ENCODE measurements around the gene PEAK1.

The PEAK1 gene

DNA sequence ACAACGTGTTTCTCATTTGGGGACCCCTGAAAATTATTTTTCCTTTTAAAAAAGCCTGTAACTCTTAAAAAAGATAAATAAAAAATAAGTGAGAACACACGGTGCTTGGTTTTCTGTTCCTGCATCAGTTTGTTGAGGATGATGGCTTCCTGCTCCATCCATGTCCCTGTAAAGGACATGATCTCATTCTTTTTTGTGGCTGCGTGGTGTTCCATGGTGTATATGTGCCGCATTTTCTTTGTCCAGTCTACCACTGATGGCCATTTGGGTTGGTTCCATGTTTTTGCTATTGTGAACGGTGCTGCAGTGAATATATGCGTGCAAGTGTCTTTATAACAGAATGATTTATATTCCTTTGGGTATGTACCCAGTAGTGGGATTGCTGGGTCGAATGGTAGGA is 351.3 kb downstream of the PEAK1 start:
- no peak for TF ChIP-seq ZNF433 (tag by site-specific recombination; IDR thresholded peaks at IDR 0.05; ENCODE audit: low read depth)
- TF ChIP-seq KLF1 (tag by site-specific recombination; IDR thresholded peaks at IDR 0.05), result no peak
- TF ChIP-seq, protein P1, sequence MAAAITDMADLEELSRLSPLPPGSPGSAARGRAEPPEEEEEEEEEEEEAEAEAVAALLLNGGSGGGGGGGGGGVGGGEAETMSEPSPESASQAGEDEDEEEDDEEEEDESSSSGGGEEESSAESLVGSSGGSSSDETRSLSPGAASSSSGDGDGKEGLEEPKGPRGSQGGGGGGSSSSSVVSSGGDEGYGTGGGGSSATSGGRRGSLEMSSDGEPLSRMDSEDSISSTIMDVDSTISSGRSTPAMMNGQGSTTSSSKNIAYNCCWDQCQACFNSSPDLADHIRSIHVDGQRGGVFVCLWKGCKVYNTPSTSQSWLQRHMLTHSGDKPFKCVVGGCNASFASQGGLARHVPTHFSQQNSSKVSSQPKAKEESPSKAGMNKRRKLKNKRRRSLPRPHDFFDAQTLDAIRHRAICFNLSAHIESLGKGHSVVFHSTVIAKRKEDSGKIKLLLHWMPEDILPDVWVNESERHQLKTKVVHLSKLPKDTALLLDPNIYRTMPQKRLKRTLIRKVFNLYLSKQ (tag by site-specific recombination; IDR thresholded peaks at IDR 0.05; ENCODE audit: borderline replicate concordance), result no peak
- TF ChIP-seq ZNF610 (tag by site-specific recombination; IDR thresholded peaks at IDR 0.05; ENCODE audit: borderline replicate concordance), result no peak
- TF ChIP-seq ZNF184 (tag by site-specific recombination; IDR thresholded peaks at IDR 0.05), result no peak
- TF ChIP-seq ZNF404 (tag by site-specific recombination; IDR thresholded peaks at IDR 0.05), result no peak
- peak; percentile 99 for TF ChIP-seq ZNF146 (tag by site-specific recombination; IDR thresholded peaks at IDR 0.05)
- no peak for TF ChIP-seq EGR2 (tag by site-specific recombination; IDR thresholded peaks at IDR 0.05; ENCODE audit: low read depth)
- ChIA-PET POLR2A (no interaction called here), CTCF (interaction anchor here (0.5 to 0.8 kb wide), 5 partner anchors 17 to 379 kb away, joined by 3 to 9 read pairs (median 3); no protein-coding TSS in a partner anchor)
- Histone ChIP-seq H3K4me3 (ENCODE audit: low read depth, low read length) (no peak overlapping the region), H3K4me1 (ENCODE audit: control insufficient read depth, insufficient read depth, low read length) (peaks cover 44% of the 10 kb centered on the region), H3K27ac (ENCODE audit: extremely low read depth, low read depth, low read length) (peak overlapping the region; percentile 78), H3K36me3 (ENCODE audit: control insufficient read depth in 2 of 2, insufficient read depth in 1 of 2, low read length in 2 of 2) (peaks cover 5 to 8% of the 10 kb centered on the region in 2 experiments; a peak in 2 of 3 replicates), H3K9me3 (ENCODE audit: control insufficient read depth, insufficient read depth, low read depth, low read length) (no peaks in the 10 kb centered on the region)

DNA sequence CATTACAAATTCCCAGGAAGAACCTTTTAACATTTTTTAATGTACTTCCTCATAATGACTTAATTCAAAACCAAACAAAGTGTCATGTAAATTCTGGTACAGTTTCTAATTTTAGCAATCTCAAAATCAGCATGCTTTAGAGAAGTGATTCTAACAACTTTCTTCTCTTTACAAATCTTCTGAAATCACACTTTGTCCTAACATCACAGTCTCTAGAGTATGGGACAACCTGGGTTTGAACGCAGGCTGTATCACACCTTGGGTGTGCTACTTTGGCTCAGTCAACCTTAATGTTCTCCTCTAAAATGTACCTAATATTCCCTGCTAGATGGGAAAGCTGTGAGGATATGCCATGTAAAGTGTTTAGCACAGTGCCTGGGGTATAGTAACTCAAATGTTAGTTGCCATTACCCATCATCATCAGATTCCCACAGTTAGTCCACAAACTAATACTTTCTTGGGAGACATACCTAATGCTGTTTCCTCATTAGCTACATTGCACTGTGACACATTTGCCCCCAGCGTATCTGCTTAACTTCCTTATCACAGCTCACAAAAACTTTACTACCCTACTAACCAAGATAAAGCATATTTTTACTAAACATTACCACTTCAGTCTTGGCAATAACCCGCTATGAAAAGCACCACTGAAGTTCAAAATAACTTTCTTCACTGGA is 352.1 kb downstream of the PEAK1 start:
- no peaks in the 10 kb centered on the region for H3K9me3 ChIP-seq (ENCODE audit: control insufficient read depth, insufficient read depth, low read depth, low read length)
- peaks cover 48% of the 10 kb centered on the region for H3K4me1 ChIP-seq (ENCODE audit: control insufficient read depth, insufficient read depth, low read length)
- ChIA-PET POLR2A (no interaction called here), CTCF (interaction anchor here (0.5 to 2.3 kb wide), 5 partner anchors 16 to 378 kb away, joined by 3 to 10 read pairs (median 4); no protein-coding TSS in a partner anchor)
- H3K4me3 ChIP-seq (ENCODE audit: low read depth, low read length), result no peak overlapping the region
- peaks cover 5 to 8% of the 10 kb centered on the region in 2 experiments; a peak in 2 of 3 replicates for H3K36me3 ChIP-seq (ENCODE audit: control insufficient read depth in 2 of 2, insufficient read depth in 1 of 2, low read length in 2 of 2)
- peak overlapping the region; percentile 78 for H3K27ac ChIP-seq (ENCODE audit: extremely low read depth, low read depth, low read length)
- TF ChIP-seq IKZF3 (tag by site-specific recombination; IDR thresholded peaks at IDR 0.05) (peak; percentile 33; the same call in 1 of the 2 replicates), ZNF837 (tag by site-specific recombination; IDR thresholded peaks at IDR 0.05) (no peak), ZNF518A (tag by site-specific recombination; conservative IDR thresholded peaks at IDR 0.05; ENCODE audit: low read depth) (no peak), TRIM28 (IDR thresholded peaks at IDR 0.05; ENCODE audit: borderline replicate concordance, low read length) (peak; percentile 67; the same call in 1 of the 2 replicates), ZNF394 (tag by site-specific recombination; IDR thresholded peaks at IDR 0.05; ENCODE audit: borderline replicate concordance) (no peak), HOXD13 (CRISPR knock-in tag; IDR thresholded peaks at IDR 0.05; ENCODE audit: borderline replicate concordance) (peak; percentile 7; the same call in 1 of the 2 replicates), REPIN1 (tag by site-specific recombination; IDR thresholded peaks at IDR 0.05; ENCODE audit: low read depth) (no peak), FEZF1 (tag by site-specific recombination; IDR thresholded peaks at IDR 0.05) (peak; percentile 56; the same call in 1 of the 2 replicates), GLIS1 (tag by site-specific recombination; IDR thresholded peaks at IDR 0.05) (peak; percentile 77), ZNF701 (tag by site-specific recombination; IDR thresholded peaks at IDR 0.05) (no peak), ZFP69B (tag by site-specific recombination; IDR thresholded peaks at IDR 0.05) (no peak), ZNF350 (tag by site-specific recombination; IDR thresholded peaks at IDR 0.05) (no peak), ZNF843 (tag by site-specific recombination; IDR thresholded peaks at IDR 0.05) (peak; percentile 78), ZNF600 (tag by site-specific recombination; IDR thresholded peaks at IDR 0.05) (peak; percentile 56)
- TF ChIP-seq, protein P2, sequence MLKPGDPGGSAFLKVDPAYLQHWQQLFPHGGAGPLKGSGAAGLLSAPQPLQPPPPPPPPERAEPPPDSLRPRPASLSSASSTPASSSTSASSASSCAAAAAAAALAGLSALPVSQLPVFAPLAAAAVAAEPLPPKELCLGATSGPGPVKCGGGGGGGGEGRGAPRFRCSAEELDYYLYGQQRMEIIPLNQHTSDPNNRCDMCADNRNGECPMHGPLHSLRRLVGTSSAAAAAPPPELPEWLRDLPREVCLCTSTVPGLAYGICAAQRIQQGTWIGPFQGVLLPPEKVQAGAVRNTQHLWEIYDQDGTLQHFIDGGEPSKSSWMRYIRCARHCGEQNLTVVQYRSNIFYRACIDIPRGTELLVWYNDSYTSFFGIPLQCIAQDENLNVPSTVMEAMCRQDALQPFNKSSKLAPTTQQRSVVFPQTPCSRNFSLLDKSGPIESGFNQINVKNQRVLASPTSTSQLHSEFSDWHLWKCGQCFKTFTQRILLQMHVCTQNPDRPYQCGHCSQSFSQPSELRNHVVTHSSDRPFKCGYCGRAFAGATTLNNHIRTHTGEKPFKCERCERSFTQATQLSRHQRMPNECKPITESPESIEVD (tag by site-specific recombination; IDR thresholded peaks at IDR 0.05), result peak; percentile 84
- TF ChIP-seq, protein P3, sequence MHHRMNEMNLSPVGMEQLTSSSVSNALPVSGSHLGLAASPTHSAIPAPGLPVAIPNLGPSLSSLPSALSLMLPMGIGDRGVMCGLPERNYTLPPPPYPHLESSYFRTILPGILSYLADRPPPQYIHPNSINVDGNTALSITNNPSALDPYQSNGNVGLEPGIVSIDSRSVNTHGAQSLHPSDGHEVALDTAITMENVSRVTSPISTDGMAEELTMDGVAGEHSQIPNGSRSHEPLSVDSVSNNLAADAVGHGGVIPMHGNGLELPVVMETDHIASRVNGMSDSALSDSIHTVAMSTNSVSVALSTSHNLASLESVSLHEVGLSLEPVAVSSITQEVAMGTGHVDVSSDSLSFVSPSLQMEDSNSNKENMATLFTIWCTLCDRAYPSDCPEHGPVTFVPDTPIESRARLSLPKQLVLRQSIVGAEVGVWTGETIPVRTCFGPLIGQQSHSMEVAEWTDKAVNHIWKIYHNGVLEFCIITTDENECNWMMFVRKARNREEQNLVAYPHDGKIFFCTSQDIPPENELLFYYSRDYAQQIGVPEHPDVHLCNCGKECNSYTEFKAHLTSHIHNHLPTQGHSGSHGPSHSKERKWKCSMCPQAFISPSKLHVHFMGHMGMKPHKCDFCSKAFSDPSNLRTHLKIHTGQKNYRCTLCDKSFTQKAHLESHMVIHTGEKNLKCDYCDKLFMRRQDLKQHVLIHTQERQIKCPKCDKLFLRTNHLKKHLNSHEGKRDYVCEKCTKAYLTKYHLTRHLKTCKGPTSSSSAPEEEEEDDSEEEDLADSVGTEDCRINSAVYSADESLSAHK (tag by site-specific recombination; IDR thresholded peaks at IDR 0.05), result peak; percentile 11; the same call in 1 of the 2 replicates

All from HEK293 (cell line).